ENCODE measurements around the gene MYH11. TPM values are rescaled to one million over a fixed set of nuclear protein-coding genes. Genes with fewer than 3 reads are reported as not detected.

MYH11 gene
- total RNA-seq, result 100 to 1,000 TPM in 2 of 4 donors, 10 to 100 TPM in 2; 70.6 to 420 (median 108) TPM
- polyA plus RNA-seq, result 110 TPM
- long read RNA-seq, donor 1, full-length matches to known transcripts, result 26 of 164 reads
- long read RNA-seq, donor 1, partial matches to known transcripts, result 110 of 164 reads
- long read RNA-seq, donor 1, other reads (novel, unspliced or antisense), result 28 of 164 reads
- long read RNA-seq, donor 2, full-length matches to known transcripts, result 29 of 80 reads
- long read RNA-seq, donor 2, partial matches to known transcripts, result 34 of 80 reads
- long read RNA-seq, donor 2, other reads (novel, unspliced or antisense), result 17 of 80 reads
- long read RNA-seq, donor 3, full-length matches to known transcripts, result 235 of 2,300 reads
- long read RNA-seq, donor 3, partial matches to known transcripts, result 1,963 of 2,300 reads
- long read RNA-seq, donor 3, other reads (novel, unspliced or antisense), result 102 of 2,300 reads
- long read RNA-seq, donor 4, full-length matches to known transcripts, result 35 of 76 reads
- long read RNA-seq, donor 4, partial matches to known transcripts, result 28 of 76 reads
- long read RNA-seq, donor 4, other reads (novel, unspliced or antisense), result 13 of 76 reads

DNA sequence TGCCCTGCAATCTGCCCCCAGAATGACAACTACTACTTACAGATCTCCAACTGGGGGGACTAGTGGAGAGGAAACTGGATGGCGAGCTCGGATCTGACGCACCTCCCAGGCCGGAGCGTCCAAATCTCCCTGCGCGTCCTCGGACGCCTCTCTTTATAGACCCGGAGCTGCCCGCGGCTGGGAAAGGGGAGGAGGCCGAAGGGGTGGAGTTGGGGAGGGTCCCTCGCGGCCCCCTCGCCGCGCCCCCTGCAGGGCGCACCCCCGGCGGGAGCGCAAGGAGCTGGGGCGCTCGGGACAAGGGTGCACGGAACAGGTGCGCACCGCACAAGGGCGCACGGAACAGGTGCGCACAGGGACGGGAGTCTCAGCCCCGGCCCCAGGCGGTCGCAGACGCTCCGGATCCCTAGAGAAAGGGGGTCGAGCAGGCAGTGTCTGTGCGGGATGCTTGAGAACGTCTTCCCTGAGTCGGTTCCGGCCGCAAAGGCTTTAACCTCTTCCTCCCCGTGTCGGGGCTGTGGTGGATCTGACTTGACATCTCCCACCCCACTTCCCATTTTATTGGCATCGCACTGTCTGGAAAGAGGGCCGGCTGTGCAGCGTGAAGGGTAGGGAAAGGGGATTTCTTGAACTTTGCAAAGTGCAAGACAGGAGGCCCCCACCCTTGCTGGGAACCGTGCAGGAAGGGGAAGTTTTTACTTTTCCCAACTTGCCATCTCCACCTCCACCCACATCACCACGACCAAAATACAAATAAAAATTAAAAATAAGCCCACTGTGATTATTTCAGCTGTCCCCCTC, at the start of gene MYH11:
MYH11 (minus strand) TSS at position 128 of the 798 bp plus-strand sequence. CDS start 18,776 bp downstream, outside the sequence.
- ATAC-seq (peak; percentile 43 to 74), DNase-seq (peak; percentile 23 to 67 (median 65))
- Histone ChIP-seq H3K4me1 (ENCODE audit: control insufficient read depth, insufficient read depth, low read length) (no peaks in the 10 kb centered on the region), H3K9me3 (ENCODE audit: control insufficient read depth, low read length) (no peaks in the 10 kb centered on the region), H3K27me3 (ENCODE audit: control insufficient read depth, insufficient read depth) (no peaks in the 10 kb centered on the region), H3K4me3 (ENCODE audit: low read length) (peak within 1 kb of the TSS; percentile 75), H3K27ac (ENCODE audit: low read length) (peak within 1 kb of the TSS; percentile 75)
- WGBS, result 1% methylated on average over 48 of the region's 49 CpGs
- intact Hi-C loops (cut with DNase I), result no loop called here

GRCh38 chr16:15906439-15906838, 49.6 kb upstream of the MYH11 start:
- Histone ChIP-seq H3K27me3 (ENCODE audit: control insufficient read depth, insufficient read depth) (no peaks in the 10 kb centered on the region), H3K9me3 (ENCODE audit: control insufficient read depth, low read length) (no peaks in the 10 kb centered on the region), H3K27ac (ENCODE audit: low read length) (no peak overlapping the region), H3K4me3 (ENCODE audit: low read length) (no peak overlapping the region), H3K4me1 (ENCODE audit: control insufficient read depth, insufficient read depth, low read length) (no peaks in the 10 kb centered on the region)
- intact Hi-C loops (cut with DNase I), result no loop called here
- DNase-seq, result no peak
- 77% methylated on average over 2 of the region's 2 CpGs for WGBS
- ATAC-seq, result no peak

DNA sequence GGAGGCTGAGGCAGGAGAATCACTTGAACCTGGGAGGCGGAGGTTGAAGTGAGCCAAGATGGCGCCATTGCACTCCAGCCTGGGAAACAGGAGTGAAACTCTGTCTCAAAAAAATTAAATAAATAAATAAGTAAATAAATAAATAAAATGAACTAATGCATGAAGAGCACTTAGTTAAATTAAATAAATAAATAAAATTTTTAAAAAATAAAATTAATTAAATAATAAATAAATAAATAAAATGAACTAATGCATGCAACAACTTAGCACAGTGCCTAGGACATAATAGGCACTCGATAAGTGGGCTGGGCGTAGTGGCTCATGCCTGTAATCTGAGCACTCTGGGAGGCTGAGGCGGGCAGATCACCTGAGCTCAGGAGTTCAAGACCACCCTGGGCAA, 47.1 kb upstream of the MYH11 start:
- ATAC-seq (no peak), DNase-seq (no peak)
- Histone ChIP-seq H3K4me1 (ENCODE audit: control insufficient read depth, insufficient read depth, low read length) (no peaks in the 10 kb centered on the region), H3K27me3 (ENCODE audit: control insufficient read depth, insufficient read depth) (no peaks in the 10 kb centered on the region), H3K4me3 (ENCODE audit: low read length) (no peak overlapping the region), H3K27ac (ENCODE audit: low read length) (no peak overlapping the region), H3K9me3 (ENCODE audit: control insufficient read depth, low read length) (no peaks in the 10 kb centered on the region)
- WGBS, result 96% methylated on average over 5 of the region's 5 CpGs
- intact Hi-C loops (cut with DNase I), result no loop called here

DNA sequence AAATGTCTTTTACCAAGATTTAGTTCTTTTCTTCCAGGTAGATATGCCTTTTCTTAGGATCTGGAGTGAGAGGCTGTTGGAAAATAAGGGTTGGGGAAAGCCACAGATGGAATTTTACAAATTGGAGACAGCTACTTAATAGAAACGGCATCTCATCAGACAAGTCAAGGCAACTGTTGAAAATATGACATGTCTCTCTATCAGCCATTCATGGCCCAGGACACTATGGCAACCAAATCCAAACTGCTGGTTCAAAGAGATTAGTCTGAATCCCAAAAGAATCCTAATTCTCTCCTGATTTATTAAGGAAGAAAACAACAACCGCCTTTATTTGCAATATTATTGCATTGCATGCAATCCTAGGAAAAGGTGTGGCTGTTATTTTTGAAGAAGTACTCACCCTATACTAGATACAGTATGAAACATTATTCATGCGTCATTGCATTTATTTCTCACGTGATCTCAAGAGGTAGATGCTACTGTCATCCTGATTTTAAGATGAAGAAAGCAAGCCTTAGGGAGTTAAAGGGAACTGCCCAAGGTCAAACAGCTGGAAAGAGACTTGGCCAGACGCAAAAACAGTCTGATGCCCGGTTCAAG, 44.2 kb upstream of the MYH11 start:
- intact Hi-C loops (cut with DNase I), result no loop called here
- Histone ChIP-seq H3K27ac (ENCODE audit: low read length) (no peak overlapping the region), H3K9me3 (ENCODE audit: control insufficient read depth, low read length) (no peaks in the 10 kb centered on the region), H3K27me3 (ENCODE audit: control insufficient read depth, insufficient read depth) (no peaks in the 10 kb centered on the region), H3K4me1 (ENCODE audit: control insufficient read depth, insufficient read depth, low read length) (no peaks in the 10 kb centered on the region), H3K4me3 (ENCODE audit: low read length) (no peak overlapping the region)
- ATAC-seq, result no peak
- DNase-seq, result no peak
- WGBS, result 66% methylated on average over 6 of the region's 6 CpGs

GRCh38 chr16:15900357-15900756, 43.5 kb upstream of the MYH11 start:
- no peaks in the 10 kb centered on the region for H3K27me3 ChIP-seq (ENCODE audit: control insufficient read depth, insufficient read depth)
- intact Hi-C loops (cut with DNase I), result no loop called here
- 94% methylated on average over 3 of the region's 3 CpGs for WGBS

DNA sequence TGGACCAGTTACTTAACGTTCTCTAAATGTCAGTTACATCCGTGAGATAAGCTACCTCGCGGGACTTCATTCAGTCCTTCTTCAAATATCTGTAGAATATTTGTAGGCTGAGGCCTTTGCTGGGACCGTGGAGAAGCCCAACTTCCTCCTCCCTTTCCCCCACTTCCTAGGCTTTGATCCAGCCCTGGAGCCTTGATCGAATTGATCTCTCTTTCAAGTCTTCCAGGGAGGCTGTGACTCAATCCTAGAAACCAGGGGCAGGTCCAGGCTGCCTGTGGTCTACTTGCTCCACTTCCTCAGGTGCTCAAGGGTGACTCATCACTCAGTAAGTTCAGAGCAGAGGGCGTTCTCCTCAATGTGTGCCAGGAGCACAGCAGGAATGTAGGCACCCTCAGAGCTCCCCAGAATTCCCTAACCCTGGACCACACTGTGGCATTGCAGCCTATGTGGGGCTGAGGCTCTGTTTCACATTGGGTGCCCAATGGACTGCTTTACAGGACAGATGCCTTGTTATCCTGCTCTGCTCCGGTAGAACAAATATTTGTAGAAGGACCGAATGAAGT, 42.8 kb upstream of the MYH11 start:
- no peaks in the 10 kb centered on the region for H3K4me1 ChIP-seq (ENCODE audit: control insufficient read depth, insufficient read depth, low read length)
- intact Hi-C loops (cut with DNase I), result no loop called here
- 56% methylated on average over 9 of the region's 9 CpGs for WGBS
- H3K27ac ChIP-seq (ENCODE audit: low read length), result no peak overlapping the region
- H3K9me3 ChIP-seq (ENCODE audit: control insufficient read depth, low read length), result no peaks in the 10 kb centered on the region
- no peaks in the 10 kb centered on the region for H3K27me3 ChIP-seq (ENCODE audit: control insufficient read depth, insufficient read depth)
- no peak overlapping the region for H3K4me3 ChIP-seq (ENCODE audit: low read length)
- ATAC-seq (peak; percentile 11 to 46), DNase-seq (no peak)

More at GRCh38 chr16:15900357-15900756, 43.5 kb upstream of the MYH11 start:
- ATAC-seq (no peak), DNase-seq (no peak)
- H3K4me1 ChIP-seq (ENCODE audit: control insufficient read depth, insufficient read depth, low read length), result no peaks in the 10 kb centered on the region
- no peaks in the 10 kb centered on the region for H3K9me3 ChIP-seq (ENCODE audit: control insufficient read depth, low read length)
- no peak overlapping the region for H3K4me3 ChIP-seq (ENCODE audit: low read length)
- H3K27ac ChIP-seq (ENCODE audit: low read length), result no peak overlapping the region

DNA sequence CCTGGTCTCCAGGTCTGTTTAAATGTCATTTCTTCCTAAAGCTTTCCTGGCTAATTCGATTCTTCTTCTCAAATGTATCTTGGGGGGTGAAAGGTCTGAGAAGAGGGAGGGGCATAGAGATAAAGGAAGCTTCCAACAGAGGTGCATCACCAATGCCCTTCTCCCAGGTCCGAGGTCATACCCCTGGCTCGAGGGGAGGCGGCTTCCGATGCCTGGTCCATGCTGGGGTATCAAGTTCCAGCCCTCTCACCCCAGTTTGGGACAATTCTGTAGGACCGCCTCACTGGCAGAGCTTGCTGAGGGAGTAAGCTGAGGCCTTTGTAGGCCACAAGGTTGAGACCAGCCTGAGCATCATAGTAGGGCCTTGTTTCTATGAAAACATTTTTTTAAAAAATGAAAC, 41.8 kb upstream of the MYH11 start:
- intact Hi-C loops (cut with DNase I), result no loop called here
- no peak overlapping the region for H3K4me3 ChIP-seq (ENCODE audit: low read length)
- no peaks in the 10 kb centered on the region for H3K4me1 ChIP-seq (ENCODE audit: control insufficient read depth, insufficient read depth, low read length)
- no peak overlapping the region for H3K27ac ChIP-seq (ENCODE audit: low read length)
- ATAC-seq (no peak), DNase-seq (no peak)
- H3K9me3 ChIP-seq (ENCODE audit: control insufficient read depth, low read length), result no peaks in the 10 kb centered on the region
- H3K27me3 ChIP-seq (ENCODE audit: control insufficient read depth, insufficient read depth), result no peaks in the 10 kb centered on the region
- WGBS, result 87% methylated on average over 6 of the region's 6 CpGs

DNA sequence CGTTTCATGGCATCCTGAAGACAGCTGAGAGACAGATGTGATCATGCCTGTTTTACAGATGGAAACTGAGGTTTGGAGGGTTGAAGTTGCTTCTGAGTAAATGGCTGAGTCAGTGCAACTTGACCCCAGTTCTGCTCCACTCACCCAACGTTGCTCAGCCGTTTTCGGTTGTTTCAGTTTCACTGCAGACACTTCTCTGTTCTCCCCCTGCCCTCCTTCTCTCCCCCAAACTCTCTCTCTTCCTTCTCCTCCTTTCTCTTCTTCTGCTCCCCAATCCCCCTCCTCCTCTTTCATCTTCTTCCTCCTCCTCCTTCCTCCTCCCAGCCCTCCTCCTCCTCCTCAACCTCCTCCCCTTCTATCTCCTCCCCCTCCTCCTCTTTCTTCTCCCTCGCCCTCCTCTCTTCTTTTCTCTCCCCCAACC, 41.0 kb upstream of the MYH11 start:
- ATAC-seq (no peak), DNase-seq (no peak)
- intact Hi-C loops (cut with DNase I), result no loop called here
- Histone ChIP-seq H3K4me3 (ENCODE audit: low read length) (no peak overlapping the region), H3K4me1 (ENCODE audit: control insufficient read depth, insufficient read depth, low read length) (no peaks in the 10 kb centered on the region), H3K9me3 (ENCODE audit: control insufficient read depth, low read length) (no peaks in the 10 kb centered on the region), H3K27ac (ENCODE audit: low read length) (no peak overlapping the region), H3K27me3 (ENCODE audit: control insufficient read depth, insufficient read depth) (no peaks in the 10 kb centered on the region)
- 51% methylated on average over 5 of the region's 5 CpGs for WGBS

GRCh38 chr16:15897121-15897780, 40.4 kb upstream of the MYH11 start:
- WGBS, result 89% methylated on average over 8 of the region's 8 CpGs
- no peak for DNase-seq
- ATAC-seq, result no peak
- H3K9me3 ChIP-seq (ENCODE audit: control insufficient read depth, low read length), result no peaks in the 10 kb centered on the region
- H3K4me1 ChIP-seq (ENCODE audit: control insufficient read depth, insufficient read depth, low read length), result no peaks in the 10 kb centered on the region
- H3K27me3 ChIP-seq (ENCODE audit: control insufficient read depth, insufficient read depth), result no peaks in the 10 kb centered on the region
- no peak overlapping the region for H3K27ac ChIP-seq (ENCODE audit: low read length)
- no peak overlapping the region for H3K4me3 ChIP-seq (ENCODE audit: low read length)
- intact Hi-C loops (cut with DNase I), result no loop called here

DNA sequence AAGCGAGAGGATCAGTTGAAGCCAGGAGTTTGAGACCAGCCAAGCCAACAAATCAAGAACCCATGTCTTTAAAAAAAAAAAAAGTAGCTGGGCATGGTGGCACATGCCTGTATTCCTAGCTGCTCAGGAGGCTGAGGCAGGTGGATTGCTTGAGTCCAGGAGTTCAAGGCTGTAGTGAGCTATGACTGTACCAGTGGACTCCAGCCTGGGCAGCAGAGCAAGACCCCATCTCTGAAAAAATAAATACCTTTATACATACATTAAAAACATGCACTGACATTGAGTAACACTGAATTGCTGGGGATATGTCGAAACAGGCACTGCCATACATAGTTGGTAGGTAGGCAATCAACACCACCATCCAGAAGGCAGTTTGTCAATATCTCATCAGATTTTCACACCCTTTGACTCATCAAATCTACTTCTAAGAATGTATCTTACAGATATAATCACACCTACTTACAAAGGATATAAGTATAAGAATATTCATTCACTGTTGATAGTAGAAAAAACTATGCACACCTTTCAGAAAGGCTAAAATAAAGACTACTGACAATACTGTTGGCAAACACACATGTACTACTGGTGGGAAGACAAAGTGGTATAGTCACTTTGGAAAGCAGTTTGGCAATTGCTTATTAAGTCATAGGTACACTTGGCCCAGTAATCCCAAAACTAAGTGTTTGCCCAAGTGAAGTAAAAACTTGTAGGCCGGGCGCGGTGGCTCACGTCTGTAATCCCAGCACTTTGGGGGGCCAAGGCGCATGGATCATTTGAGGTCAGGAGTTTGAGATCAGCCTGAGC, 37.9 kb upstream of the MYH11 start:
- intact Hi-C loops (cut with DNase I), result no loop called here
- no peaks in the 10 kb centered on the region for H3K27me3 ChIP-seq (ENCODE audit: control insufficient read depth, insufficient read depth)
- H3K4me1 ChIP-seq (ENCODE audit: control insufficient read depth, insufficient read depth, low read length), result no peaks in the 10 kb centered on the region
- no peak overlapping the region for H3K27ac ChIP-seq (ENCODE audit: low read length)
- DNase-seq, result no peak
- no peaks in the 10 kb centered on the region for H3K9me3 ChIP-seq (ENCODE audit: control insufficient read depth, low read length)
- no peak for ATAC-seq
- 93% methylated on average over 7 of the region's 7 CpGs for WGBS
- no peak overlapping the region for H3K4me3 ChIP-seq (ENCODE audit: low read length)
